ENCODE measurements around the gene EID3.
"Not testable (repeated sequence)": the region's sequence is repeated elsewhere in the genome, so short reads cannot be mapped to it uniquely, and the experiment has no call there.

The EID3 gene

DNA sequence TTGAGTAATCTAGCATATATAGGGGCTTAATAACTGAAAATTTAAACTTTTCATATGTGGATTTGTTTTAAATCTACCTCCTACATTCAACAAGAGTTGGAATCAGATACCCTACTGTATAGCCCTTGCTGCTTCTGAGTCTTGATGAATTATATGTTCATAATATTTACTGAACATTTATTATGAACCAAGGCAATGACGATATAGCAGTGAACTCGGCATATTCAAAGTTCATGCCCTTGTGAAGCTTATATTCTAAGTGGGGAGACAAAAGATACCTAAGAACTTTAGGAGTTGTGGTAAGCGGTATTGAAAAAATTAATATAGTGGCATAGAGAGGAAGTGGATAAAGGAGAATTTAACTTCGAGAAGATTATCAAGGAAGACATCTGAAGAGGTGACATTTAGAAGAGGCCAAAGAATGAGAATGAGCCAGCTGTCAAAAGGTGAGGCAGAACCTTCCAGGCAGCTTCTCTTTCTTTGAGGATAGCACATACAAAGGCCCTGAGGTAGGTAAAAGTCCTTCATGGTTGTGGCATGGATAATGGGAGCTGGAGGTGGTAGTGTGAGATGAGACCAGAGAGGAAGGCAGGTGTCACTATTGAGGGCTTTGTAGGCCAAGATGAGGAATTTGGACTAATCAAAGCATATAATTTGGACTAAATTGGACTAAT lies 10.2 kb downstream of the EID3 start:
- DNase-seq, result no peak

DNA sequence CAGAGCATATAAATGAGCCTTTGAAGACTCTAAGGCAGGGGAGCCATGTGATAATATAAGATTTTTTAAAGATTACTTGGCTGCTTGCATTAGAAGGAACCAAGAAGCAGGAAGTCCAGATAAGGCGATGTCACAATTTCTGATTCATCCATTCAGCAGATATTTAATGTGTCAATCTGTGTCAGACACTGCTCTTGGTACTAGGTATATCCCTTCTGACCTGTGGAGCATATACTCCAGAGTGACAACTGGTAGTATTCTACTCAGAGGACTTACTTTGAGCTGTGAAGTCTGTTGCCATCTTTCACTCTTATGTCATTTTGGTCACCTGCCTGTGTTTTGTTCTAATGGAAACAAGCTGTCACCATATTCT lies 10.7 kb downstream of the EID3 start:
- DNase-seq, result no peak

- DNase-seq, result no peak
These were observed 12.0 kb downstream of the EID3 start for GRCh38 chr12:104315326-104316224.

- no peak for DNase-seq
These were observed 13.4 kb downstream of the EID3 start for GRCh38 chr12:104316936-104317335.

DNA sequence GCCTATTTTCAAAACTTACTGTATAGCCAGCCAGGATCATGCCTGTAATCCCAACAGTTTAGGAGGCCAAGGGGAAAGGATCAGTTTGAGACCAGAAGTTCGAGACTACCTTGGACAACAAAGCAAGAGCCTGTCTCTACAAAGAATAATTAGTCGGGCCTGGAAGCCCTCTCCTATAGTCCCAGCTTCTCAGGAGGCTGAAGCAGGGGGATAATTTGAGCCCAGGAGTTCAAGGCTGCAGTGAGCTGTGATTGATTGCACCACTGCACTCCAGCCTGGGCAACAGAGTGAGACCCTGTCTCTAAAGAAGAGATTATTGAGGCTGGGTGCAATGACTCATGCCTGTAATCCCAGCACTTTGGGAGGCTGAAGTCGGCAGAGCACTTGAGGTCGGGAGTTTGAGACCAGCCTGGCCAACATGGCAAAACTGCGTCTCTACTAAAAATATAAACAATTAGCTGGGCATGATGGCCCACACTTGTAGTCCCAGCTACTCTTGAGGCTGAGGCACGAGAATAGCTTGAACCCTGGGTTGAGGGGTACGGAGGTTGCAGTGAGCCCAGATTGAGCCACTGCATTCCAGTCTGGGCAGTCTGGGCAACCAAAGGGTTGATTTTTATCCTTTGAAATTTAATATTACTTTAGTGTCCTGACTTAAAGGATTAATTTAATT lies 14.1 kb downstream of the EID3 start:
- no peak for DNase-seq

GRCh38 chr12:104319028-104319427 lies 15.5 kb downstream of the EID3 start:
- DNase-seq, result no peak

GRCh38 chr12:104319918-104320626 lies 16.5 kb downstream of the EID3 start:
- no peak for DNase-seq

DNA sequence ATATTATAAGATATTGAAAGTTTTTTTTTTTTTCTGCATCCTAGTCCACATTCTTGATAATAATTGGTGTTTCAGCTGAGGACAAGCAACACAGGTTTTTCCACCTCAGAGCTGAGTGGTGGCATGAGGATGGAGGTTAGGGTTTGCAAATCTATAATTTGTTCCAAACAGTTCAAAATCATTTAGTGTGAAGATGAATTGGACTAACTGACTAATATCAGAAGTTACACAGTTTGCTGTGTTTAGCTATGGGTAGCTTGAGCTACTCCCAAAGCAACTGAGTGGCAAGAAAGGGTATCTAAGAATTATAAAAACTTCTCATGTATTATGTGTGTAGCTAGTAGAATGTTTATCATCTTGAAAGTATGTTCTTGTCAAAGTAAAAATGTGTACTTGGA lies 17.1 kb downstream of the EID3 start:
- DNase-seq, result no peak

DNA sequence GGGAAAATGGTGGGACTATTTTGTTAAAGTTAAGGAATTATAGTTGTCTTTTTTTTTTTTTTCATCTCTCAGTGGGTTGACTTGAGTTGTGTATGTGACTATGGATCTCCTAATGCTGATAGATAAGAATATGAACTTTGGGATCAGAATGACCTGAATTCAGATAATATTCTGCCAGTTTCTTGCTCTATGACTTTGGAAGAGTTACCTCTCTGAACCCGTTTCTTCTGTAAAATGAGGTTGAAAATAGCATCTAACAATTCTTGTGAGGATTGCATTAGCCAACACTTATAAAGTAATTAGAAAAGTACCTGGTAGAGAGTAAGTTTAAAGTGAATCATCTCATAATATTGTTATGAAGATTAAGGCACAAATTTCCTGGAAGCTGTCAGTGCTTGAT lies 18.4 kb downstream of the EID3 start:
- DNase-seq, result no peak

- not testable (repeated sequence) for DNase-seq
These were observed 19.0 kb downstream of the EID3 start for GRCh38 chr12:104322533-104322932.

DNA sequence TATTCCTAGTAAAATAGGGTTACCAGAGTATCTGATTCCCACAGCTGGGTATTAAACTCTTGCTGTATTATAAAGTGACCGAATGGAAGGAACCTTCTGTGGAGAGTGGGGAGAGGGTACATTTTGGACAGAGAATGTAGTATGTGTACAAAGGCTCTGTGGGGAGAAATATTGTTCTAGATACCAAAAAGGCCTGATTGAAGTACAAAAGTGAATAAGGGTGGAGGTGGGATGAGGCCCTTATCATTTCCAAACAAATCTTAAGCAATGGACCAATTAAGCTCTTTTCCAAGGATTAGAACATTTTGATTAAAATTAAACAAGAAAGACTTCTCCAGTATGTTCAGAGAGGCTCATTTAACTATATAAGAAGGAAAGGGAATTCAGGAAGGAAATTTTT lies 20.4 kb downstream of the EID3 start:
- DNase-seq, result no peak

GRCh38 chr12:104328278-104328677 lies 24.7 kb downstream of the EID3 start:
- not testable (repeated sequence) for DNase-seq

DNA sequence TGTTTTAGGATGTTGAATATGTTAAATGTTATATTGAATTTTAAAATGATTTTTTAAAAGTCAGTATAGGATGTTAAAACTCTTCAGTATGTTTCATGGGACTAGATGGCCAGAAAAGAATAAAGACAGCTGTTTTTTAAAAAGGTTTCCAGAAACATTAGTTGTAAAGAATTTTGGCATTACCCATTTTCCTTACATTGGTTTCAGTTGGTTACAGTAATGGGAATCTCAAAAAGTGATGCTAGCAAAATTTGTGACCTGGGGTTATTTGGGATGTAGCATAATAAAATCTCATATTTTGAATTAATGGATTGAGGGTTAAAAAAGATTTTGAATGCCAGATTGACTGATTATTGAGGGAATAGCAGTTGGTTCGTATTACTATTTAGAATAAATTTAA lies 25.3 kb downstream of the EID3 start:
- DNase-seq, result no peak

DNA sequence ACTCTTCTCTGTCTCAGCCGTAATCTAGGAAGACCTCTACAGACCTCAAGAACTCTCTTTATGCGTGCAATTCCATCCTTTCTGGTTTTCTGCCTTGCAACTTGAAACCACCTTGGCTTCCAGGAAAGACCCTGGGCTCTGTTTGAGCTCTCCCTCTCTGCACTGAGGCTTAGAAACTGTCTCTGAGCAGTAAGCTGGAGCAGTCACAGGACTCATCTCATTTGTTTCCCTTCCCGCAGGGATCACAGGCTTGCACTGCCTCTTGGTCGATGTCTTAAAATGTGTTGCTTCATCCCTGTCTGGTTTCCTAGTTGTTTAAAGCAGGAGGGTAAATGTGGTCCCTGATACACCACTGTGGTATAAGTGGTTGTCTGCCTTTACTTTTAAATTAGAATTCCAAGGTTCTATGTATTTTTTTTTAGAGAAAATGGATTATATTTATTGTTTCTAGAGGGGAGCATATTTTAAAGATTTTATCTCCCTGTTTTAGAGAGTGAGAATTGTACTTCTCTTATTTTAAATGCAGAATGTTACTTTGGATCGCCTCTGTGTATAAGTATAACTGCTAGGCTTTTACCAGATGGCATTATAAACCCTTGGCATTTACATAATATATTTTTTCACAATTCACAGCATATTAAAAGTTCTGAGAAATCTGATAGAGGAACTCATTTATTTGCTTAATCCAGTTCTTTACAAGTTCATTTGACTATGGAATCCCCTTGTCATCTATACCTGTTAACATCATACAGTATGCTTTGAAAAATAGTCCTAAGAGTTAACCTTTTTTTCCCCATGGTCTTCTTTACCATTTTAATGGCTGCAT lies 26.4 kb downstream of the EID3 start:
- DNase-seq, result no peak

DNA sequence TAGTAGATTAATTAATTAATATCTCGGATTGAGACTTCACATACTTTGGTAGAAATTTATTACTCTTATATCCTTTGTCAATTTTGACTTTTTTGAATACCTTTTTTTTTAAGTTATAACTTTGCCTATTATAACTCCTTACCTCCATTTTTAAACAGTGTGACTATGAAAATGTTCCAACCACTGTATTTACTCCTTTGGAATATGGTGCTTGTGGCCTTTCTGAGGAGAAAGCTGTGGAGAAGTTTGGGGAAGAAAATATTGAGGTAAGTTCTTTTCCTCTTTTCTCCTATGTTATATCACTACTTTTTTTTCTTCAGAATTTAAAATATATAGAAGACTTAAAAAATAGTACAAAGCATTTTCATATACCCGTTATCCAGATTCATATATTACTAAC lies 27.8 kb downstream of the EID3 start:
- DNase-seq, result no peak

GRCh38 chr12:104332273-104332672 lies 28.7 kb downstream of the EID3 start:
- not testable (repeated sequence) for DNase-seq

DNA sequence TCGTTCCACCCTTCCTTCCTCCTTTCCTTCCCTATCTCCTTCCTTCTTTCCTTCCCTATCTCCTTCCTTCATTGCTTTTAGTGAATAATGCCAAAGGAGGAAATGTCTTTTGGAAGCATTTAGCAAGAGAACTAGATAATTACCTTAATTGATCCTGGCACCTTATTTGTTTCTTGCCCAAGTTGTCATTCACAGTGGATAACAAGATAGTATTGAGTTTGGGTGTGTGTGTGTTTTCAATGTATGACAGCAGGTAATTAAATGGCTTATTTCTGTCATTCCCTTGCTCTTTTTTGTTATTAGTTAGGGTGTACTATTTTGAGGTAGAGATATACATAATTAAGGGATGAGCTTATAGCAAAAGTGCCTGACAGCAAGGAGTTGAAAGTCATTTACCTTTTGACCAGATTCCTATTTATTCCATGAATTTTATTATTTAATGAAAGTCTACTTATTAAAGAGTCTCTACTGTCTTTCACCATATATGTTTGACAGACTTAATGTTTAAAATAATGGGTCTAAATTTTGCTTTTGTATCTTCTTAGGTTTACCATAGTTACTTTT lies 30.2 kb downstream of the EID3 start:
- no peak for DNase-seq

GRCh38 chr12:104334581-104334980 lies 31.0 kb downstream of the EID3 start:
- DNase-seq, result no peak

DNA sequence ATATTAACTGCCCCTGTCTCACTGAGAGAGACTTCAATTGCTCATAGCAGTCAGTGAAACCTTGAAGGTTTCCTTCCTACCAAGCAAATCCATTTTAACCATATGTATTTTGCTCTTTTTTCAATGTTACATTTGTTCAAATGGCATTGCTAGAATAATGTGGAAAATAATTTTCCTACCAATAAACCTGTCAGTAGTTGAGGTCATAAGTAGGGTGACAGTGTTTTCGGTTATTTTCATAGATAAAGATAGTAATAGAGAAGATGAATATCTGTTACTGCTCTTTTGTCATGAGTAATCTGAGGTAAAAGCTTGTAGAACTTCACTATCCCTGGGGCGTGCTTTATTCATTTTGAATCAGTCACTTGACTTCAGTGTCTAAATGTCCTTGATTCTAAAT lies 32.6 kb downstream of the EID3 start:
- no peak for DNase-seq

DNA sequence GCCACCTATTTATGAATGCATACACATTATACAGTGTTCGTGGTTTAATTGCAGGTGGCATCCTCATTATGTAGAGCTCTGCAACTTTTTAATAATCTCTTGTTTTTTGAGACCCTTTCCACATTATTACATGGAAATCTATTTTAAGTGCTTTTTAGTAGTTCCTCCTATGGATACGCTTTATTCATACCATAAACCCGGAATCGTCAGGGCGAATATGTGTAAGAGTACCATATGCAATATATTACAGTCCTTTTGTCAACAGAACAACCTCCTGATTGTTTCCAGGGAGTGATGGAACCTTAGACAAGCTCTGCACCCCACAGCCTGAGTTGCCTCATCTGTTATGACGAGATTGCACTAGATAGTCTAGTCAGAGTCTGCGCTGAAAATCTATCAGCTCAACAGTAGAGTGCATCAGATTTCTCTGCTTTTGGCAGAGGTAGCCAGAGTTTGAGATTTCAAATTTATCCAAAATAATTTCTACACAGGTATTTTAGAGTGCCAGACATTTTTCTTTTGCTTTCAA lies 33.6 kb downstream of the EID3 start:
- no peak for DNase-seq

DNA sequence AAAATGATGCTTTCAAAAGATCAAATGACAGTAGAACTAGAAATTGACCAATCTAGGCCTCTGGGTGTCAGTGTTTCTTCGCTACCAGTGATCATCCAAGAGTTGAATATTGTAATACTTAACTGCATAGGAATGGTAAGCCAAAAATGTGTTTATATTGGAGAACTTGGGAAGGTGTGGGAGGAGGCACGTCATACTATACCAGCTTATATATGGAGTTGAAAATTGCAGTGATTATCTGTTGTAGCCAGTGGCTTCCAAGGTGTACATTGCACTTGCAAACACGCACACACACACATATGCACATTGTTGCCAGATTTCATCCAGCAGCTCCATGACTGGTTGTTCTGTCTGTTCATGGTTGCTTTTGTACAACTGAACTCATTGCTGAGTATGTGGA lies 36.1 kb downstream of the EID3 start:
- DNase-seq, result no peak

GRCh38 chr12:104340177-104340576 lies 36.6 kb downstream of the EID3 start:
- DNase-seq, result no peak

Data from NCI-H510A (cell line).